HUES6 (cell line): ENCODE data around the gene DGCR6L.
"Not testable (repeated sequence)": the region's sequence is repeated elsewhere in the genome, so short reads cannot be mapped to it uniquely, and the experiment has no call there.

Experiments
- H3K27ac ChIP-seq: 2 replicates; pipeline ENCODE4 v1.7.0; 2013; ENCODE audit warnings: low read depth, mild to moderate bottlenecking, low read length, inconsistent platforms
- H3K27me3 ChIP-seq: 2 replicates; pipeline ENCODE4 v1.6.1; 2013; ENCODE audit warnings: low read length; ENCODE audit not compliant: control insufficient read depth, insufficient read depth
- H3K36me3 ChIP-seq: 2 replicates; pipeline ENCODE4 v1.6.1; 2013; ENCODE audit warnings: low read length; ENCODE audit not compliant: control insufficient read depth, insufficient read depth
- H3K4me1 ChIP-seq: 2 replicates; pipeline ENCODE4 v1.6.1; 2013; ENCODE audit warnings: low read length; ENCODE audit not compliant: control insufficient read depth, insufficient read depth
- H3K4me3 ChIP-seq: 2 replicates; pipeline ENCODE4 v1.5.1; 2013; ENCODE audit warnings: low read depth, low read length
- H3K9ac ChIP-seq: one replicate; pipeline ENCODE4 v1.6.1; 2013; ENCODE audit warnings: mild to moderate bottlenecking, low read length
- H3K9me3 ChIP-seq: 2 replicates; pipeline ENCODE4 v1.6.1; 2013; ENCODE audit warnings: low read depth, low read length; ENCODE audit not compliant: control insufficient read depth, insufficient read depth

The DGCR6L gene

DNA sequence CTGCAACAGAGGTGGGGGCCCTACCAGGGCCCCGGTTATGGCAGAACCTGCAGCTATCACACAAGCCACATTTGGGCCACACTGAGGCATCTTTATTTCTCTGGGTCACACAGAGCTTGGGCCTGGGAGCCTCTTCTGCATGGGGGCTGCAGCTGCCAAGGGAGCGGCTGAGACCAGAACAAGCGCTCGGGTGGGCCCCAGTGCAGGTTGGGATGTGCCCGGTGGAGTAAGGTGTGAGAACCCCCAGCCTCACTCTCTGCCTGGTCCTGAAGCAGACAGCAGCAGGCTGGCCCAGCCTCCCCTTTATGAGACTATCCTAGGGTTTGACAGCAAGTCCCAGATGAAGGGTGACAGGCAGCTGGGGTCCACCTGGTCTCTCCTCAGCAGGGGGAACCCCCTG, 5.7 kb downstream of the DGCR6L start:
- H3K27ac ChIP-seq, H3K4me3 ChIP-seq, H3K27me3 ChIP-seq, H3K9ac ChIP-seq, H3K36me3 ChIP-seq, H3K9me3 ChIP-seq: not testable (repeated sequence)
- H3K4me1 ChIP-seq, result peaks cover 15% of the 10 kb centered on the region

DNA sequence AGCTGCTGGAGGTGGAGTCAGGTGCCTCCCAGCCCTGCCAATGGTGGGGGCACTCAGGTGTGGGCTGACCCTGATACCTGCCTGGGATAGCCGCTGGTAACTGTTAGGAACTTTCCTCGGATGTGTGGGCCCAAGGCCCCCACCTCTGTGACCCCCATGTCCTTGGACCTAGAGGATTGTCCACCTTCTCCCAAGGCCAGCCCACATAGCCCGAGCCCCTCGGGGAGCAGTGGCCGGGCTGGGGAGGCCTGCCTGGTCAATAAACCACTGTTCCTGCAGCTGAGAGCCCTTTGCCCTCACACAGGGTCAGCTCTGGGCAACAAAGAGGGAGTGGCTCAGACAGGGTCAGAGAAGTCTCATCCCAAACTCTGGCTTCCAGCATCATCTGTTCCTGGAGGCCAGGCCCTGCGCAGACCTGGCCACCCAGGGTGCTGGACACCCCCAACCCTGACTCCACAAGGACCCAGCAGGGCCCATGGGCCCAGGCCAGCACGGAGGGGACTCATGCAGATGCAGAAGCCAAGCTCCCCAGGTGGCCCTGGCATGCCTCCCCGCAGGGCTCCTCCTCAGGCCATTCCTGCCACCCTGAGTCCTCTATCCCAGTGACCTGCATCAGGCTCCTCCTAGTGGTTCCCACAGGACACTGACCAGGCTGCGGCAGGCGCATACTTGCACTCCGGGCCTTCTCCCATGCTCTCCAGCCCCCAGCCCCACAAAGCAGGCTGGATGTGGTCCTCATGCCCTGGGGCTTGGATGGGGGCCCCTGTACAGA, 6.4 kb downstream of the DGCR6L start:
- not testable (repeated sequence) for H3K4me3 ChIP-seq, H3K27ac ChIP-seq, H3K27me3 ChIP-seq, H3K9ac ChIP-seq, H3K4me1 ChIP-seq, H3K36me3 ChIP-seq, H3K9me3 ChIP-seq

DNA sequence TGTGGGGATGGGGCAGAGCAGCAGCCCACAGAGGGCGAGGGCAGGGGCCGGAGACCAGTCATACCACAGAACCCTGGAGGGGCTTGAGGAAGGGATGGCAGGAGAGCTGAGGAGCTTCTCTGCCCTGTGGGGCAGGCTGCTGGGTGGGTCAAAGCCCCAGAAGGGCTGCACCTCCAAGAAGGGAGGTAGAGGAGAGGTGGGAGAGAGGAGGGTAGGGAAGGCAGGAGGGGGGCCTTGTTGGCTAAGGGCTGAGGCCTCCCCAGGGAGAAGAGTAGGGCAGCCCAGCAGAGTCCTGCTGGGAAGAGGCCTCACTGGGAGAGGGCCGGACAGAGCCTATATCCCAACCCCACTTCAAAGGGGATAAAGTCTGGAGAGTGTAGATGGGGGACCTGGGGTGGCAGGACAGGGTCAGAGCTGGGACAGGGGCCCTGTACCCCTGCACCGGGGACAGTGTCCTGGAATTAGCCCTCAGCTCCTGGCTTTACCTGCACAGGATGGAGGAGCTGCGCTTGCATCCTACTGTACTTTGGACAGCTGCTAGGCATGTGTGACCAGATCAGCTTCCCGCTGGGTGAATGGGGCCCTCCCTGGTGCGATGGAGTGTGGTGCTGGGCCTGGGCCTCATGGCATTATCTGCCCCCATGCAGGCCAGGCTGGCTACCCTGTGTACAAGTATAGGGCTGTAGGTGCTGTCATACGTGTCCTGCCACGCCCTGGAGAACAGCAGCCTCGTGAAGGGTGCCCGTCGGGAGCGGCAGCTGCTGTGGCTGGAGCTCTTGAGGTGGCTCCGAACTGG, 7.3 kb downstream of the DGCR6L start:
- Histone ChIP-seq H3K27me3 (no peaks in the 10 kb centered on the region), H3K9ac (no peak overlapping the region), H3K27ac (no peak overlapping the region), H3K4me3 (no peak overlapping the region), H3K4me1 (peaks cover 10% of the 10 kb centered on the region; the same call in 1 of the 2 replicates), H3K9me3 (no peaks in the 10 kb centered on the region), H3K36me3 (no peaks in the 10 kb centered on the region)

DNA sequence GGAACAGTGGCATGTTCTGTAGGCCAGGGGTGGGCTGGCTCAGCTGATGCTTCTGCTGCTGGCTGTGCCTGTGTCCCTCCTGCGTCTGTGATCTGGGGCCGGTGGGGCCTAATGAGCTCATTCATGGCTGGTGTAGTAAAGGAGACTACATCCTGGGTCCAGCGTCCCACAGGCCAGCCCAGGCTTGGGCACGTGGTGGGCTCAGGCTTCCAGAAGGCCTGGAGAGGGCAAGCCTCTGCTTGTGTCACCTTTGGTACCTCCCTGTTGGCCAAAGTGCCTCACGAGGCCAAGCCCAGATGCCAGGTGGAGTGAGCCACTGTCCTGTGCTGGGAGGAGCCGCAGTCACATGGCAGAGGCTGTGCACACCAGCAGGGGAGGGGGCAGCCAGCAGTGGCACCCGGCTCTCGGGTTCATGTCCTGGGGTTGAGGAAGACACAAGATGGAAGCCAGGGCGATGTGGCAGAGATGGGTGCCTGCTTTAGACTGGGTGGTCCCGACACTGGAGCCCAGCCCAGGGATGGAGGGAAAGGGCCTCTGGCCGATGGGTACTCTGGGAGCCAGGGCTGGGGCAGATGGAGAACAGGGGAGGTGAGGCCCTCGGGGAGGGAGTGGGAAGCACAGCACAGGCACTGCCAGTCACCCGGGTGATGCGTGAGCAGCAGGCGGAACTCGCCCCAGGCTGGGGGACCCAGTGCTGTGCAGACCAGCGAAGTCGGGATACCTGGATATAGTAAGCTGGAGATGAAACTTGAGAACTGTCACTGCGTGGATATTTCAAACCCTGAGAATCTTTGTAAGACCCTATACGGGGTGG, 8.4 kb downstream of the DGCR6L start:
- H3K4me1 ChIP-seq, H3K27me3 ChIP-seq, H3K27ac ChIP-seq, H3K9ac ChIP-seq, H3K36me3 ChIP-seq, H3K9me3 ChIP-seq, H3K4me3 ChIP-seq: not testable (repeated sequence)

DNA sequence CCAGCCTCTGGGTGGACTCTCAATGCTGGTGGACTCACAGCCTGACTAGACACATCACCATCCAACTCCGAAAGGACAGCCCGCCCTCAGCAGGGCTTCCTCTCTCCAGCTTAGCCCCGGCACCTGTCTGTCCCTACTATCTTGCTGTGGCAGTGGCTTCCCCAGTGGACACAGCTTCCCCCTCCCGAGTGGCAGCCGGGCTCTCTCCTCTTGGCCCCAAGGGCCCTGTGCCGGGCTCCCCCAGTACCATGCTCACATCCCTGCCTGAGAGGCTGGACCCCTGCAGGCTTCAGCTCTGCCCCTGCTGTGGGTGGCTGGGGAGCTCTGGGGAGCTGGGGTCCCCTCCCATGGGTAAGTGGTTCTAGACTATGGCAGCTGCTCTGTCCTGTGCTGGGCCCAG, 9.1 kb downstream of the DGCR6L start:
- H3K4me1 ChIP-seq, H3K27me3 ChIP-seq, H3K9me3 ChIP-seq, H3K36me3 ChIP-seq, H3K4me3 ChIP-seq, H3K9ac ChIP-seq, H3K27ac ChIP-seq: not testable (repeated sequence)

DNA sequence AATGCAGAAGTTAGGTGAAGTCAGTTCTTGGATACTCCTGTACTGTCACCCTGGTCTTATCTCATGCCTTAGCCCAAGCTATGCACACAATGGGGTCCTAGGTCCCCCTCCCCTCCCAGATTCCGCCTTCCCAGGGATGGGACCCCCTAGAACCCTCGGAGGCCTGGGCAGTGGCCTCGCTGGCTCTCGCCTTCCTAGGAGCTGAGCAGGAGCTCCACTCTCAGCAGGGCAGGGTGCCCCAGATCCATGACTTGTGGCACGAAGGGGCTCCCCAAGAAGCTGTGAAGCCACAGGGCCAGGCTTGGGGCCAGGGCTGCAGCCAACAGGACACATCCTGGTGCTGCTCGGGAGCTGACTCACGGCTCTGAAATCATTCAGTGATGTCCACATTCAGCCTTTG, 9.7 kb downstream of the DGCR6L start:
- not testable (repeated sequence) for H3K4me1 ChIP-seq, H3K4me3 ChIP-seq, H3K36me3 ChIP-seq, H3K27ac ChIP-seq, H3K9ac ChIP-seq, H3K27me3 ChIP-seq, H3K9me3 ChIP-seq

DNA sequence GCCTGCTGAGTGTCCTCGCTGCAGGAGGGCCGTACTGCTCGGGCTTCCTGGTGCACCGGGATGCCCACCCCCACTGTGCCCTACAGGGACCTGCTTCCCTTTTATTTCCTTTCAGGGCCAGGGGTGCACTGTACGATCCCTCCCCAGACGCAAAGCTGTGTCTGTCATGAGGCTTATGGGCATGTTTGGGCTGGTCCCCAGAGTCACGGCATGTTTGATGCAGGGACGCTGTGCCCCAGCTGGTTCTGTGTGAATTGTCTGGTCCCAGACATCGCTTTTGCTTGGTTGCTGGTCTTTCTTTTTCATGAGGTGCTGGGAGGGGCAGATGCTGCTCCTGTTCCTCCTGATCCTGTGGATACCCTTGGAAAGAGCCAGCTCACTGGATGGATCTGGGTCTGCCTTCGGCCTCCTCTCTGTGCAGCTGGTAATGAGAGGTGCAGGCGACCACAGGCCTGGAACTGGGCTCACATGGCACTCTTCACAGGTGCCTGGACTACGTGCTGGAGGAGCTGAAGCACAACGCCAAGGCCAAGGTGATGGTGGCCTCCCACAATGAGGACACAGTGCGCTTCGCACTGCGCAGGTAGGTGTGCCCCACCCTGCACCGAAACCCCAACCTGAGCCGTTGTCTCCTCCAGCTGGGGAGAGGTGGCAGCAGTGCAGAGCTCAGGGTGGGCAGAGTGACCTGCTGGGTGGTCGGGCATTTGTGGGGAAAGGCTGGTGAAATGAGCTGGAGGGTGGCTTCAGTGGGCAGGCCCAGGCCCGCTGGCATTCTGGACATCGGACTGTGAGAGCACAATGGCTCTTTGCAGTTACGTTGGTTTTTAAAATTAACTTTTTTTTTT, 10.8 kb downstream of the DGCR6L start:
- H3K4me1 ChIP-seq, H3K27me3 ChIP-seq, H3K9me3 ChIP-seq, H3K36me3 ChIP-seq, H3K27ac ChIP-seq, H3K4me3 ChIP-seq, H3K9ac ChIP-seq: not testable (repeated sequence)

DNA sequence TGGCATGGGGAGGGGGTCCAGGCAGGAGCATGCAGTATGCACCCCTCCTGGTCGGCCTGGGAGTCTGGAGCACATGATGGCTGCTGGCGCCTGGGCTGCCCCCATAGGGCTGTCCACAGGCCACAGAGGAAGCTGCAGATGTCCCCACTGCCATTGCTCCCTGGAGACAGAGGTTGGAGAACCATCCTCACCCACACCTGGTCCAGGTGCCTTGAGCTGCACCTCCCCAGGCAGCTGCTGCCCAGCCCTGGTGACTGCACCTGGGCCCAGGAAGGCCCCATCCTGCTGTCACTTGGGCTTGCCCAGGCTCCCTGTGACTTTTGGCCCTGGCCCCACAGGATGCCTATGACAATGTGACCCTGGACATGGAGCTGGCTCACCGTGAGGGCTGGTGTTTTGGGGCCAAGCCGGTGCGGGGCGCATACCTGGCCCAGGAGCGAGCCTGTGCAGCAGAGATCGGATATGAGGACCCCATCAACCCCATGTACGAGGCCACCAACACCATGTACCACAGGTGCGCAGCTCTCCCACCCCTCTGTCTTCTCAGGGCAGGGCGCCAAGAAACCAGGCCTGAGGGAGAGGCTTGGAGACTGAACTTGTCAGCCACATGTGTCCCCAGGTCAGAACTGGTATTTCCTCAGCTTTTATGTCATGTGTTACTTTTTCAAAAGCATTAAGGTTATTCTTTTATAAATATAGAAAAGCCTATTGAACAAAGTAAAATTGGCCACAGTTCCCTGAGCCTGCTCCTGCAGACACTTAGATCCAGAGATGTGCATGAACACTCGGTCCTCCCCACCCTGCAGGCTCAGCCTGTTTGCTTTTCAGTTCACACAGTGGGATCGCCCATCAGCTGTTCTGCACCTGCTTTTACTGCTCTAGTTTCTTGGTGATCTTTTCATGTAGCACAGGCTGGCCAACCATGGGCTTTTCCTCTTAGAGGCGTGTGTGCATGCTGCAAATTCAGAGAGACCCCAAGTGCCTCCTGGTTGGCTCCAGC, 12.1 kb downstream of the DGCR6L start:
- H3K27ac ChIP-seq, H3K27me3 ChIP-seq, H3K4me1 ChIP-seq, H3K9me3 ChIP-seq, H3K36me3 ChIP-seq, H3K4me3 ChIP-seq, H3K9ac ChIP-seq: not testable (repeated sequence)

DNA sequence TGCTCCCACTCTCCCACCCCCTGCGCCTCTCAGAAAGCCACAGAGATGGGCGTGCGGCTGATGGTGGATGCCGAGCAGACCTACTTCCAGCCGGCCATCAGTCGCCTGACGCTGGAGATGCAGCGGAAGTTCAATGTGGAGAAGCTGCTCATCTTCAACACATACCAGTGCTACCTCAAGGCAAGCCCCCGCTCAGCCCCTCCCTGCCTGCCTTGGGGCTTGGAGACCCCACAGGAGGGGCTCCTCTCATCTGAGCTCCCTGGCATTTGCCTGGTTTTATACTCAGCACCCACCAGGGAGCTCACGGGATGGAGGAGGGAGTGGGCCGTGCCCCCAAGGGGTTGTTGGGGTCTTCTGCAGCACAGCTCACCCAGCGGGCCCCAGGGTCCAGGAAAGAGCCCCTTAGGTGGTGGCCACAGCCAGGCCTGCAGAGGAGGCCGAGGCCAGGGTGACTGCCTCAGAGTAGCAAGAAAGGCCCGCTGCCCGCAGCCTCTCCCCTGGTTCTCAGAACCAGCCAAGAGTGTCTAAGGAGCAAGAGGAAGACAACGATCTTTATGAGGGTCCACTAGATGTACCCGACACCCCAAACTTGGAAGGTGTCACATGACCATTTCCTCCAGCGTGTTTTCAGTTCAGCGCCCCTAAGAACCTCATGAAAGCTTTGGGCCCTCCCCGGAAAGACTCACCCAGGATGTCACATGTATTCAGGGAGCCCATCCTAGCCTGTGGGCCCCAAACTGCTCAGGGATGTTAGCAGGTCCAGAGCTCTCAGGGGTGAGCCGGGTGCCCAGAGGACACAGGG, 13.0 kb downstream of the DGCR6L start:
- not testable (repeated sequence) for H3K36me3 ChIP-seq, H3K27ac ChIP-seq, H3K4me3 ChIP-seq, H3K27me3 ChIP-seq, H3K9me3 ChIP-seq, H3K4me1 ChIP-seq, H3K9ac ChIP-seq
